KOPT-K1 (cell line): Measurements from ENCODE around the gene GATA5.
A peak's percentile ranks its signal among the peaks of the same experiment; 100 is the strongest.

Experiments used
- H3K27ac ChIP-seq: fragments of 200-600 bp; sonication (generic); 2 replicates; pipeline ENCODE4 v1.5.1; 2016; ENCODE audit warnings: antibody characterized with exemption, mild to moderate bottlenecking, low read depth, low read length; ENCODE audit not compliant: poor library complexity, severe bottlenecking
- H3K36me3 ChIP-seq: fragments of 200-600 bp; sonication (generic); 2 replicates; pipeline ENCODE4 v1.5.1; 2017; ENCODE audit warnings: antibody characterized with exemption, mild to moderate bottlenecking, low read length, moderate library complexity; ENCODE audit not compliant: insufficient read depth
- H3K9me3 ChIP-seq: fragments of 200-600 bp; sonication (generic); 2 replicates; pipeline ENCODE4 v1.5.1; 2017; ENCODE audit warnings: antibody characterized with exemption, low read length, mild to moderate bottlenecking; ENCODE audit not compliant: insufficient read depth, poor library complexity, severe bottlenecking

GATA5 gene

GRCh38 chr20:62475772-62476055, at the start of gene GATA5:
TSS of gene GATA5 (minus strand) at chr20:62475995. CDS start at chr20:62475521, 474 bp downstream.
- Histone ChIP-seq H3K9me3 (no peaks in the 10 kb centered on the region), H3K27ac (no peak within 1 kb of the TSS), H3K36me3 (no peaks in the 10 kb centered on the region)

- H3K27ac ChIP-seq: peak overlapping the region; percentile 27
- no peaks in the 10 kb centered on the region for H3K9me3 ChIP-seq
- no peaks in the 10 kb centered on the region for H3K36me3 ChIP-seq
Observed at GRCh38 chr20:62525014-62525413, 49.2 kb upstream of the GATA5 start.

GRCh38 chr20:62524505-62524911, 48.7 kb upstream of the GATA5 start:
- peak overlapping the region; percentile 31 for H3K27ac ChIP-seq
- no peaks in the 10 kb centered on the region for H3K9me3 ChIP-seq
- H3K36me3 ChIP-seq: no peaks in the 10 kb centered on the region

GRCh38 chr20:62523473-62524203, 47.8 kb upstream of the GATA5 start:
- no peak overlapping the region for H3K27ac ChIP-seq
- H3K36me3 ChIP-seq: no peaks in the 10 kb centered on the region
- H3K9me3 ChIP-seq: no peaks in the 10 kb centered on the region

- Histone ChIP-seq H3K27ac (no peak overlapping the region), H3K9me3 (no peaks in the 10 kb centered on the region), H3K36me3 (no peaks in the 10 kb centered on the region)
Observed at GRCh38 chr20:62522748-62523396, 47.1 kb upstream of the GATA5 start.

GRCh38 chr20:62519826-62520225, 44.0 kb upstream of the GATA5 start:
- Histone ChIP-seq H3K9me3 (no peaks in the 10 kb centered on the region), H3K27ac (no peak overlapping the region), H3K36me3 (no peaks in the 10 kb centered on the region)

GRCh38 chr20:62518911-62519310, 43.1 kb upstream of the GATA5 start:
- H3K36me3 ChIP-seq: no peaks in the 10 kb centered on the region
- no peaks in the 10 kb centered on the region for H3K9me3 ChIP-seq
- H3K27ac ChIP-seq: no peak overlapping the region

GRCh38 chr20:62517901-62518610, 42.3 kb upstream of the GATA5 start:
- Histone ChIP-seq H3K36me3 (no peaks in the 10 kb centered on the region), H3K27ac (no peak overlapping the region), H3K9me3 (no peaks in the 10 kb centered on the region)

GRCh38 chr20:62517168-62517567, 41.4 kb upstream of the GATA5 start:
- Histone ChIP-seq H3K36me3 (no peaks in the 10 kb centered on the region), H3K9me3 (no peaks in the 10 kb centered on the region), H3K27ac (no peak overlapping the region)

- H3K36me3 ChIP-seq: no peaks in the 10 kb centered on the region
- no peak overlapping the region for H3K27ac ChIP-seq
- H3K9me3 ChIP-seq: no peaks in the 10 kb centered on the region
Observed at GRCh38 chr20:62516338-62516737, 40.5 kb upstream of the GATA5 start.

- Histone ChIP-seq H3K36me3 (no peaks in the 10 kb centered on the region), H3K27ac (no peak overlapping the region), H3K9me3 (no peaks in the 10 kb centered on the region)
Observed at GRCh38 chr20:62515826-62516225, 40.0 kb upstream of the GATA5 start.

- H3K36me3 ChIP-seq: no peaks in the 10 kb centered on the region
- H3K27ac ChIP-seq: no peak overlapping the region
- no peaks in the 10 kb centered on the region for H3K9me3 ChIP-seq
Observed at GRCh38 chr20:62515280-62515679, 39.5 kb upstream of the GATA5 start.

- no peaks in the 10 kb centered on the region for H3K36me3 ChIP-seq
- H3K9me3 ChIP-seq: no peaks in the 10 kb centered on the region
- no peak overlapping the region for H3K27ac ChIP-seq
Observed at GRCh38 chr20:62513991-62514390, 38.2 kb upstream of the GATA5 start.

GRCh38 chr20:62511915-62512610, 36.3 kb upstream of the GATA5 start:
- no peaks in the 10 kb centered on the region for H3K9me3 ChIP-seq
- H3K27ac ChIP-seq: no peak overlapping the region

GRCh38 chr20:62511300-62511914, 35.6 kb upstream of the GATA5 start:
- H3K9me3 ChIP-seq: no peaks in the 10 kb centered on the region
- H3K27ac ChIP-seq: no peak overlapping the region
- H3K36me3 ChIP-seq: no peaks in the 10 kb centered on the region

More at GRCh38 chr20:62511915-62512610, 36.3 kb upstream of the GATA5 start:
- no peaks in the 10 kb centered on the region for H3K36me3 ChIP-seq
